Parathyroid adenoma (tissue), 2 donors: ENCODE data around the gene KRTAP1-4.

ENCODE experiments used
- H2AFZ ChIP-seq: fragments of 300-600 bp; sonication (generic); one replicate; pipeline ENCODE4 v1.7.0; 2017; ENCODE audit warnings: antibody characterized with exemption, mild to moderate bottlenecking
- H3K27ac ChIP-seq: fragments of 300-600 bp; sonication (generic); one replicate; pipeline ENCODE4 v1.7.0; 2017
- H3K27me3 ChIP-seq: fragments of 300-600 bp; sonication (generic); one replicate; pipeline ENCODE4 v1.7.0; 2017; ENCODE audit warnings: low read length; ENCODE audit not compliant: control insufficient read depth, insufficient read depth
- H3K36me3 ChIP-seq: fragments of 300-600 bp; sonication (generic); one replicate; pipeline ENCODE4 v1.7.0; 2017; ENCODE audit warnings: low read length; ENCODE audit not compliant: control insufficient read depth, insufficient read depth
- H3K4me1 ChIP-seq: fragments of 300-600 bp; sonication (generic); one replicate; pipeline ENCODE4 v1.7.0; 2017; ENCODE audit warnings: control low read depth
- H3K4me2 ChIP-seq: fragments of 300-600 bp; sonication (generic); one replicate; pipeline ENCODE4 v1.7.0; 2017; ENCODE audit warnings: low read length
- H3K4me3 ChIP-seq: fragments of 300-600 bp; sonication (generic); one replicate; pipeline ENCODE4 v1.7.0; 2017; ENCODE audit warnings: low read depth, low read length
- H3K79me2 ChIP-seq: fragments of 300-600 bp; sonication (generic); one replicate; pipeline ENCODE4 v1.7.0; 2017; ENCODE audit warnings: control low read depth
- H3K9ac ChIP-seq: fragments of 300-600 bp; sonication (generic); one replicate; pipeline ENCODE4 v1.7.0; 2017; ENCODE audit warnings: mild to moderate bottlenecking
- H3K9me3 ChIP-seq: fragments of 300-600 bp; sonication (generic); one replicate; pipeline ENCODE4 v1.7.0; 2017; ENCODE audit warnings: low read length; ENCODE audit not compliant: control insufficient read depth
- TF ChIP-seq, protein P1 (sequence below): fragments of 300-600 bp; sonication (generic); IDR thresholded peaks from one replicate; pipeline ENCODE4 v1.7.0; 2017; ENCODE audit warnings: antibody characterized with exemption, mild to moderate bottlenecking
- donor health status: primary hyperparathyroidism.

The KRTAP1-4 gene

DNA sequence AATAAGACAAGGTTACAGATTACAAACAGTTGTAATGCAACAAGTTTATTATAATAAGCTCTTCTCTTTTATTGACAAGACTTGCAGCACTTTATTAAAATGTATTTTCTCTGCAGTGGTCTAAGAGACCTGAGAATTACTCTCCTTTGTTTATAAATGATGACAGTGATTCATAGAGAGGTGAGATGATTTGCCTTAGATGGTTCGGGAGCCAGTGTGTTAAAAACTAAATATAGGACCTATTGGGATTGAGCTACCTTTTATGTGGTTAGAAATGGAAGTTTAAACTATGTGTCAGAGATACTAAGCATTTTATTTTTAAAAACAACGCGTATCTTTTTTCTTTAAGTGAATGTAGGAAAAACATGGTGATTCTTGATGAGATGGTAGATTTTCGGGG, 33.2 kb downstream of the KRTAP1-4 start:
- no peak overlapping the region for H2AFZ ChIP-seq
- no peak overlapping the region for H3K4me2 ChIP-seq
- H3K9me3 ChIP-seq = no peaks in the 10 kb centered on the region
- no peak overlapping the region for H3K27ac ChIP-seq
- no peak overlapping the region for H3K9ac ChIP-seq
- no peaks in the 10 kb centered on the region for H3K79me2 ChIP-seq
- no peak overlapping the region for H3K4me3 ChIP-seq
- TF ChIP-seq, protein P1, sequence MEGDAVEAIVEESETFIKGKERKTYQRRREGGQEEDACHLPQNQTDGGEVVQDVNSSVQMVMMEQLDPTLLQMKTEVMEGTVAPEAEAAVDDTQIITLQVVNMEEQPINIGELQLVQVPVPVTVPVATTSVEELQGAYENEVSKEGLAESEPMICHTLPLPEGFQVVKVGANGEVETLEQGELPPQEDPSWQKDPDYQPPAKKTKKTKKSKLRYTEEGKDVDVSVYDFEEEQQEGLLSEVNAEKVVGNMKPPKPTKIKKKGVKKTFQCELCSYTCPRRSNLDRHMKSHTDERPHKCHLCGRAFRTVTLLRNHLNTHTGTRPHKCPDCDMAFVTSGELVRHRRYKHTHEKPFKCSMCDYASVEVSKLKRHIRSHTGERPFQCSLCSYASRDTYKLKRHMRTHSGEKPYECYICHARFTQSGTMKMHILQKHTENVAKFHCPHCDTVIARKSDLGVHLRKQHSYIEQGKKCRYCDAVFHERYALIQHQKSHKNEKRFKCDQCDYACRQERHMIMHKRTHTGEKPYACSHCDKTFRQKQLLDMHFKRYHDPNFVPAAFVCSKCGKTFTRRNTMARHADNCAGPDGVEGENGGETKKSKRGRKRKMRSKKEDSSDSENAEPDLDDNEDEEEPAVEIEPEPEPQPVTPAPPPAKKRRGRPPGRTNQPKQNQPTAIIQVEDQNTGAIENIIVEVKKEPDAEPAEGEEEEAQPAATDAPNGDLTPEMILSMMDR = no peak
- no peaks in the 10 kb centered on the region for H3K4me1 ChIP-seq
- H3K27me3 ChIP-seq = no peaks in the 10 kb centered on the region
- no peaks in the 10 kb centered on the region for H3K36me3 ChIP-seq

DNA sequence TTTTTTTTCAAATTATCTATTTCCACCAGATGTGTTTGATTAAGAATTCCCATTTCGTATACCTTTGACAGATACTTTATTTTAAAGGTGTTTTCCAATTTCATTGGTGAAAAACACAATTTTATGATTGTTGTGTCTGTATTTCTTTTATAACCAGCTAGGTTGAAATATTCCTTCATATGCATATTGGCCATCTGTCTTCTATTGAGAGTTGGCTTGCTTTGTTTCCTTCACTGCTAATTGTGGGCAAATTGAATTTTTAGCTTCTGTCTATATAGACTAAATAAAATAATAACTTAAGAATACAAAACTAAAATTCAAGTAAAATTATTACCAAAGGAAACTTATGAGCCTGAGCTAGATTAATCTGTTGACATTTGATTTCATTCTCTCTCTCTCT, 34.9 kb downstream of the KRTAP1-4 start:
- no peak overlapping the region for H3K27ac ChIP-seq
- TF ChIP-seq, protein P1 = no peak
- no peaks in the 10 kb centered on the region for H3K9me3 ChIP-seq
- no peaks in the 10 kb centered on the region for H3K4me1 ChIP-seq
- H3K79me2 ChIP-seq = no peaks in the 10 kb centered on the region
- H3K36me3 ChIP-seq = no peaks in the 10 kb centered on the region
- no peak overlapping the region for H2AFZ ChIP-seq
- no peak overlapping the region for H3K9ac ChIP-seq
- H3K27me3 ChIP-seq = no peaks in the 10 kb centered on the region
- H3K4me2 ChIP-seq = no peak overlapping the region
- no peak overlapping the region for H3K4me3 ChIP-seq

DNA sequence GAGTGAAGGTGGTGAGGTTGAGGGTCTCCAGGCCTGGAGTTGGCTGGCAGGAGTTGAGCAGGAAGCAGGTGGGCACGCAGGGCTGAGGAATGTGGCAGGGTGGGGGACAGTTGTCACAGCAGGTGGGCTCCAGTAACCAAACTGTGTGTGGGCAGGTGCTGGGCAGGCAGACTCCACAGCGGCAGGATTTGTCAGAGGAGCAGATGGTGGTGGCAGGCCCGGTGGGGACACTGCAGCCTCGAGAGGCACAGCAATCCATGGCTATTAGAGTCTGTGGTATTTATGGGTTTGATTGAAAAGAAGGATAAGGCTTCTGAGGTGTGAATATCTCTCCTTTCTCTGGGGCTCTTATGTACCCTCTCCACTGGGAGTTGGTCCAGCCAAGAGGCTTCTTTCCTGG, 36.2 kb downstream of the KRTAP1-4 start, which contains the start of gene KRTAP3-3:
KRTAP3-3 (minus strand) TSS at position 326 of the 400 bp plus-strand sequence; CDS start at position 259, 67 bp downstream.
- Histone ChIP-seq H3K79me2 (no peaks in the 10 kb centered on the region), H3K9me3 (no peaks in the 10 kb centered on the region), H3K9ac (no peak within 1 kb of the TSS), H2AFZ (no peak within 1 kb of the TSS), H3K4me2 (no peak within 1 kb of the TSS), H3K4me3 (no peak within 1 kb of the TSS), H3K4me1 (no peaks in the 10 kb centered on the region), H3K36me3 (no peaks in the 10 kb centered on the region), H3K27ac (no peak within 1 kb of the TSS), H3K27me3 (no peaks in the 10 kb centered on the region)
- TF ChIP-seq, protein P1 = no peak

DNA sequence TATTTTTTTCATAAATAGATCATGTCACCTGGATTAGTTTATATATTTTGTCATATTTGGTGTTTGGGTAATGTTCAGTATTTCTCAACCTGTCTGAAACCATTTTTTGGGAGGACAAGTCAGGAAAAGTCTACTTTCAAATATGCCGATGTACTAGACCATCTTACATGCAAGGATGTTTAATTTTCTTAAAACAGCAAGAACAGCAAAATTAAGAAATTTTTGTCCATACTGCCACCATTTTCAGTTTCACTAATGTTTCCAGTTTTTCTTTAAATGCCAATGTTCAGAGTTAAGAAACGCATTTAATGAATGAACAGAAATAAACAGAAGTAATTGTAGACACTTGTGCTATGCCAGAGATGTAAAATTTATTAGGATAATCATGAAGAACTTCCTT, 36.9 kb downstream of the KRTAP1-4 start:
- Histone ChIP-seq H3K9ac (no peak overlapping the region), H3K27me3 (no peaks in the 10 kb centered on the region), H3K36me3 (no peaks in the 10 kb centered on the region), H3K4me2 (no peak overlapping the region), H3K4me3 (no peak overlapping the region), H3K79me2 (no peaks in the 10 kb centered on the region), H2AFZ (no peak overlapping the region), H3K27ac (no peak overlapping the region), H3K4me1 (no peaks in the 10 kb centered on the region), H3K9me3 (no peaks in the 10 kb centered on the region)
- TF ChIP-seq, protein P1 = no peak

DNA sequence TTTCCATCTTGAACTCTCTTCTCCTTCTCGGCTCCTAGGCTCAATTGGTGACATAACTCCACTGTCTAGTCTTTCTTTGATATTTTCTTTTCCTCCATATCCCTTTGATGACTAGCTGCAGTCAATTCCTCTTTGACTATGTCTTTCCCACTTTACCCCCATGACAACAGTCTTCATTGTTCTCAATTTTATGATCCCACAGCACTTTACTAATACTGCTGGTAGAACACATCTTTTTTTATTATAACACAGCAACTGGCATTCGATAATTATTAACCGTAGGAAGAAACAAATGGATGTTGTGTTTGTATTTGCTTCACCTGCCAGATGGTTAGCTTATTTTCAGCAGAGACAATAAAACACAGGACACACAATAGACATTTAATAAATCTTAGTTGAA, 37.3 kb downstream of the KRTAP1-4 start:
- Histone ChIP-seq H3K4me1 (no peaks in the 10 kb centered on the region), H3K36me3 (no peaks in the 10 kb centered on the region)
- TF ChIP-seq, protein P1 = no peak

More for the DNA sequence above, 37.3 kb downstream of the KRTAP1-4 start:
- no peaks in the 10 kb centered on the region for H3K9me3 ChIP-seq
- H3K4me3 ChIP-seq = no peak overlapping the region
- no peak overlapping the region for H2AFZ ChIP-seq
- H3K27ac ChIP-seq = no peak overlapping the region
- H3K4me2 ChIP-seq = no peak overlapping the region
- no peaks in the 10 kb centered on the region for H3K27me3 ChIP-seq
- no peak overlapping the region for H3K9ac ChIP-seq
- H3K79me2 ChIP-seq = no peaks in the 10 kb centered on the region
